NCI-H2081 treated with DMSO at 0.1 percent for 48 hours (cell line): ENCODE measurements around the gene AMOT.

Experiments used
- DNase-seq: peaks from one replicate; lab custom pipeline; 2025; lab: John Stamatoyannopoulos, UW

The AMOT gene

GRCh38 chrX:112802541-112802940, 38.1 kb downstream of the AMOT start:
- no peak for DNase-seq

- no peak for DNase-seq
Measured at GRCh38 chrX:112800971-112801775, 39.5 kb downstream of the AMOT start.

- no peak for DNase-seq
Measured at GRCh38 chrX:112799425-112799824, 41.2 kb downstream of the AMOT start.

- no peak for DNase-seq
Measured at GRCh38 chrX:112798736-112799135, 41.9 kb downstream of the AMOT start.

GRCh38 chrX:112789931-112790330, 50.7 kb downstream of the AMOT start:
- DNase-seq = no peak

DNA sequence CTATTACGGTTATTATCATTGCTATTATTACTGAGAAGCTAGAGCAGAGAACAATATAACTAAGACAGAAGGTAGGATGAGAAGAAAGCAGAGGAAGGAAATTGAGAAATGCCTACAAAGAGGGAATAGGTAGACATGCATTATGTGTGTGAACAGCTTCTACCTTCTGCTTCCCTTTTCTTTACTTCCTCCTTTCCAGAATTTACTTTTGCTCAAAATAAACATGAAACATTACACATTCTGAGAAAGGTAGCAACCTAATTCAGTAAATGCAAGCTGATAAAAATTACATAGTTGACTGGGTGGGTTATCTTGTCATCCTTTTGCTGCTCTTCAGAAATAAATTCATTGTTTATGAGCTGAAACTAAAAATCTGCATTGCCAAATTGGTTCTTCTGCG, 54.6 kb downstream of the AMOT start:
- no peak for DNase-seq

DNA sequence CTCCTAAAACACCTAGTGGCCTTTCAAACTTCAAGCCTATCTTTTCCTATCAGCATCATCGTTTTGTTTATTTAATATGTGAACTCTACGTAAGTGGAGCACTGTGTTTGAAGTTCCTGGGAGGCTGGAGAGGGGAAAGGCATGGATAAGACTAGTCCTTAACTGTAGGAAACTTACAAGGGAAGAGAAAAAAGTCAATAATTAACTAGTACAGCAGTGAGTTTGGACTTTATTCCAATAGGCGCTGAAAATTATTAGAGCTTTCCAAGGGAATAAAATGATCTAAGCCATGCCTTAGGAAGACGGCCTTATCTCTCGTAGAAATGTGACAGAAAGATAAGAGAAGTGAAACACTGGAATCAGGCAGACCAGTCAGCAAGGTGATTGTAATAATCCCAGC, 55.3 kb downstream of the AMOT start:
- DNase-seq = no peak

- DNase-seq = no peak
Measured at GRCh38 chrX:112784692-112785091, 55.9 kb downstream of the AMOT start.

GRCh38 chrX:112779139-112779538, 61.5 kb downstream of the AMOT start:
- no peak for DNase-seq

GRCh38 chrX:112774651-112775293, 65.9 kb downstream of the AMOT start:
- DNase-seq = no peak

DNA sequence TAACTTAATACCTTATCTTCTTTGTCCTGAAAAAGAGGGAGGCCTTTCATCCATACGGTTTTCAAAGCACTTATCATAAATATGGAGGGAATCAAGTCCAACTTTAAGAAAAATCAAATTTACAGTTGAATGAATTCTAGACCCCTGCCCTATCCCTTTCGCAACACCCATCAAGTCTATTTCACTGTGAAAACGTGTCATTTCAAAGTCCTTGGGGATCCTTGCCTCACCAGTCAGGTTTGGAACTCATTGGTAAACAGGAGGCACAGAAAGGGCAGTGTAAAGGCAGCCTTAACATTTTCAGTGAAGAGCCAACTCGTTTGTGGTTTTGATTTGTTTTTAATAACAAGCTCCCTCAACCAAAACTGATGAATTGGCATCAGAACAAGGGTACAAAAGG, 66.5 kb downstream of the AMOT start:
- no peak for DNase-seq

DNA sequence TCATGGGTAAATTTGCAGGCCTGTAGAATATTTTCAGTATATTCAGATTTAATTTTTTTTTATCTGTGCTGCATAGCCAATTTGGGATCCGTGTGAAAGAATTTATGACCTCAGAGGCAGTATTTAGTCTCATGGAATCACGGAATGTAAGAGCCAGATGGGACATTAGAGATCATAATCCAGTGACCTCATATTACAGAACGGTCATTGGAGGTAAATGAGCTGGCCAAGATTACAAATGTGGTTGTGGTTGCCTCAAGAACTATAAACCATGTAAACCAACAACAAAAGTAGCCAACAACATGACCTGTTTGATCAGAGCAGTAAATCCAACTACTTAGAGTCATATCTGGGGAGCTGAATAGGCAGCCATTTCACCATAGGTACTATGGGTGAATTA, 71.6 kb downstream of the AMOT start:
- no peak for DNase-seq

DNA sequence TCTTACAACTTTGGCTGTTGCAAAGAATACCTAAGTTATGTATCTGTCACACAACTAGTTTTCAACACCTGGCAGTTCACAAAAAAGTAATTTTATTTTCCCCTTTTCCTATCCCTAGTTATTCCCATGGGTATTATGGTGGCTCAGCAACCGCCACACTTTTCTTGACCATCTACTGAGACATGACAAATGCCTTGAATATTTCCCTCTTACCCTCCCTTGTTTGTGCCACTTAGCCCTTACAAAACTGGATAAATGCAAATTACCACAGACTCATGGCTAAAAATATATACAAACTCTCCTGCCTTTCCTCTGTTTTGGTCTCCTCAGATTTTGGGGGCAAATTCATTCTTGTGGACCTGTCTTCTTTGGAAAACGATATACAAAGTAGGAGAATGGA, 72.1 kb downstream of the AMOT start:
- DNase-seq = no peak

- no peak for DNase-seq
Measured at GRCh38 chrX:112766774-112767173, 73.9 kb downstream of the AMOT start.

- DNase-seq = no peak
Measured at GRCh38 chrX:112761242-112762207, 79.1 kb downstream of the AMOT start.

GRCh38 chrX:112760697-112761096, 79.9 kb downstream of the AMOT start:
- DNase-seq = no peak

DNA sequence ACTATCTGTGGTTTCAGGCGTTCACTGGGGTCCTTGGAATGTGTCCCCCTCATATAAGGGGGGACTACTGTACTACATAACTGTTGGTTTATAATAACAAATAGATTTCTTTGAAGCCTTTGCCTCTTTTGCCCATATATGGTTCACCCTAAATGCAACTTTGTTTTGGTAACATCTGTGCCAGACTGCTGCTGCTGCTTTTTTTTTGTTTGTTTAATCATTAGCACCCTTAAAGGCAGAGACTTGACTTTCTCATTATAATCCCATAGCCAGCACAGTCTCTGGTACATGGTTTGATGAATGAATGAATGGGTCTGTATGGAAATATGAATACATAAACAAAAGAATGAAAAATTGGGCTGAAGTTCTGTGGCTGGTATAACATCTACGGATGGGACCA, 80.7 kb downstream of the AMOT start:
- no peak for DNase-seq

- DNase-seq = no peak
Measured at GRCh38 chrX:112759512-112759911, 81.1 kb downstream of the AMOT start.

DNA sequence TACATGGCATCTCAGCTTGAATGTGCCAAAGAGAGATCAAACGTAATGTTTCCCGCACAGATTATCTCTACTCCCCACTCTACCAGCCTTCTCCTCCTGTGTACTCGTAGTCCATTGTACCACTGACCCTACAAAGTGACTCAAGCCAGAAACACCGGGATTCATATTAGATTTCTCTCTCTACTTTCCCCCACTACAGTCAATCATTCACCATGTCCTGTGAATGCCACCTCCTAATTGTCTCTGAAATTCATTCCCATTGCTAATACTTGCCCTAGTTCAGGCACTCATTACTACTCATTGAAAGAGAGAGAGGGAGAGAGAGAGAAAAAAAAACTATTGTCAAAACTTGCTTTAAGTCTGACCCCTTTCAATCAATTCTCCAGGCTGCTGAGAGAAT, 82.7 kb downstream of the AMOT start:
- DNase-seq = no peak

DNA sequence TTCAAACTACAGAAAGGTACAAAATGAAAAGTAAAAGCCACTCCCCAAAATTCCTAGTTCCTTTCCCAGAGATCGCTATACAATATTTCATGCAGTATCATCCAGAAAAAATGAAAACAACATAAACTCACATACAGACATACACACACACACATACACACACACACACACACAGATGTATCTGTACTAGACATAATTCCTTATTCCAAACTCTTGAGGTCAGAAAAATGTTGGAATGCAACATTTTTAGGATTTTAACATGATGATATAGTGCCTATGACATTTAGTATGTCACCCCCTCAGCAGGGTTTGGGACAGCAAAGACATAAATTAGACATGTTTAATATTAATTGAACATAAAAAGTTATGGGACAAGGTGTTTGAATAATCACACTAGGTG, 87.5 kb downstream of the AMOT start:
- no peak for DNase-seq

DNA sequence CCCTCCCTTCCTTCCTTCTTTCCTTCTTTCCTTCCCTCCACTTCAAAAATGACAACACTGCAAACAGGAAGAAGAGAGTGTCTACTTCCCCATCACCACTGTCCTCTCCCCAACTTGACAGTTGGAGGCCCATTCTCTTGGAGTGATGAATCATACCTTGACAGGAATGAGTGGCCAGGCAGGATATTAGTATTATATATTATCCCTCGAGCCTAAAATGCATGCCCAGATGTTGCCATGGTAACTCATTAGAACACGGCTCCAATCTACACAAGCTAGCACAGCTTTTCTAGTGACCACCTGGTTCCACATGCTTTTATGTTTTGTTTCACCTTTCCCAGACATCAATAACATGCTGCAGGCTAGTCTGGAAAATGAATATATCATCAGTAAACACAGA, 89.6 kb downstream of the AMOT start:
- DNase-seq = no peak

DNA sequence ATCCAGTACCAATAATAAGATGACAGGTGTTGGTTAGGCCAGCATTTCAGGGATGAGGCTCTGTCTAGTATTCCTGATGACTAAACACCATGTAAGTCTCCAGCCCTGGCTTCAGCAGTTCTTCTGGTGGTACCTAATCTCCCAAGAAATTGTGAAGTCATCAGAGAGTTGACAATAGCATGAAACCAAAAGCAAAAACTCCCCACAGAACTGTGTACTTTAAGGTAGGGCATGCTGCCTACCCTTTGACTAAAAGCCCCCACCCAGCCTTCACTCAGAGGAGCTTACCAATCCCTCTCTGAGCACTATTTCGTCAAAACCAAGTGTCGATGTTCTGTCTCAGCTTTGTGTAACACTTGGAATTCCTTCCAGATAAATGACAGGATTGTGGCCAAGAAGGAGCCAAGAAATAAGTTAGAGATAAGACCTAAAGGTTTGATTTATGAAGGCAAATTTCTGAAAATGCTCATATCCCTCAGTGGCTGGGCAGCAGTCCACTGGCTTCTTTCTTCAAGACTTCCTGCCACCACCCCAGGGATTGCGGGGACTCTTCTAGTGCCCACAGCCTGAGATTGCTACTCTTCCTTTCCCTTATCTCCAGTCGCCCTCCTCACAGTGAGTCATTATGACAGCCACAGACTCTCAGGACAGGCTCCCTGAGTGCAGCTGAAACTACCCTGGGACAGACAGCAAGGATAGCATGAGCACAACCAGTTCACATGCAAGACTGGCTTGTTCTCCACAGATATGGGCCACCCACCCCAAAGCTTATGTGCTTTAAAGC, 93.6 kb downstream of the AMOT start:
- no peak for DNase-seq
